Common myeloid progenitor, CD34-positive (primary cell): Measurements from ENCODE around the gene EIF6.
A peak's percentile ranks its signal among the peaks of the same experiment; 100 is the strongest.

Source experiments
- CTCF ChIA-PET: fragments of 350-600 bp; sonication (Branson Sonifier 250); formaldehyde crosslinking; loops from one replicate; lab custom pipeline; 2021; ENCODE audit warnings: antibody characterized with exemption; lab: Charles Lee
- POLR2A ChIA-PET: fragments of 350-600 bp; sonication (Branson Sonifier 250); formaldehyde crosslinking; loops from one replicate; lab custom pipeline; 2021; ENCODE audit warnings: antibody characterized with exemption; lab: Charles Lee
- DNase-seq, 3 donors: peaks; one replicate each; pipeline versions ENCODE4 v3.0.0 to v3.0.0-alpha.2; 2013
- H3K27ac ChIP-seq, 2 experiments: 1 replicate in 1 of 2; 2 replicates in 1 of 2; pipeline ENCODE4 v1.7.0; 2013; ENCODE audit warnings: inconsistent platforms in 2 of 2, low read length in 2 of 2, mild to moderate bottlenecking in 2 of 2, low read depth in 1 of 2, moderate library complexity in 1 of 2; ENCODE audit not compliant: severe bottlenecking in 2 of 2, insufficient read depth in 1 of 2, poor library complexity in 1 of 2
- H3K27me3 ChIP-seq, 5 experiments: replicated peaks in 2 of 5; 1 replicate in 3 of 5; 2 replicates in 2 of 5; pipeline versions ENCODE4 v1.6.1 to v1.7.0; 2013; ENCODE audit warnings: low read length in 4 of 5, mild to moderate bottlenecking in 2 of 5, moderate library complexity in 2 of 5, inconsistent platforms in 1 of 5; ENCODE audit not compliant: insufficient read depth in 5 of 5, control insufficient read depth in 4 of 5
- H3K36me3 ChIP-seq, 4 experiments: 1 replicate in 2 of 4; 2 replicates in 2 of 4; pipeline versions ENCODE4 v1.6.1 to v1.7.0; 2013; ENCODE audit warnings: low read length in 3 of 4, control low read depth in 1 of 4, mild to moderate bottlenecking in 1 of 4; ENCODE audit not compliant: control insufficient read depth in 4 of 4, insufficient read depth in 4 of 4
- H3K4me1 ChIP-seq, 4 experiments: 1 replicate in 3 of 4; 2 replicates in 1 of 4; pipeline versions ENCODE4 v1.6.1 to v1.7.1; 2013; ENCODE audit warnings: low read length in 3 of 4, mild to moderate bottlenecking in 3 of 4, control low read depth in 1 of 4, inconsistent platforms in 1 of 4, moderate library complexity in 1 of 4; ENCODE audit not compliant: control insufficient read depth in 4 of 4, insufficient read depth in 4 of 4; ENCODE audit errors: control extremely low read depth in 1 of 4
- H3K4me3 ChIP-seq, 7 experiments: 1 replicate in 4 of 7; 2 replicates in 3 of 7; pipeline versions ENCODE4 v1.5.1 to v1.7.0; 2013; ENCODE audit warnings: mild to moderate bottlenecking in 7 of 7, low read length in 6 of 7, moderate library complexity in 6 of 7, inconsistent platforms in 2 of 7, low read depth in 2 of 7, control low read depth in 1 of 7; ENCODE audit not compliant: insufficient read depth in 4 of 7, control insufficient read depth in 1 of 7; ENCODE audit errors: extremely low read depth in 1 of 7
- H3K9me3 ChIP-seq, 5 experiments: 1 replicate in 4 of 5; 2 replicates in 1 of 5; pipeline versions ENCODE4 v1.6.1 to v1.7.1; 2013; ENCODE audit warnings: low read length in 4 of 5, mild to moderate bottlenecking in 2 of 5, inconsistent platforms in 1 of 5, low read depth in 1 of 5, moderate library complexity in 1 of 5; ENCODE audit not compliant: control insufficient read depth in 4 of 5, insufficient read depth in 2 of 5; ENCODE audit errors: control extremely low read depth in 1 of 5
- WGBS: methylation state at CpG from one replicate; pipeline ENCODE4 v1.1.5; 2013; ENCODE audit not compliant: insufficient coverage; 5-methylcytosine and 5-hydroxymethylcytosine counted together

EIF6 gene

DNA sequence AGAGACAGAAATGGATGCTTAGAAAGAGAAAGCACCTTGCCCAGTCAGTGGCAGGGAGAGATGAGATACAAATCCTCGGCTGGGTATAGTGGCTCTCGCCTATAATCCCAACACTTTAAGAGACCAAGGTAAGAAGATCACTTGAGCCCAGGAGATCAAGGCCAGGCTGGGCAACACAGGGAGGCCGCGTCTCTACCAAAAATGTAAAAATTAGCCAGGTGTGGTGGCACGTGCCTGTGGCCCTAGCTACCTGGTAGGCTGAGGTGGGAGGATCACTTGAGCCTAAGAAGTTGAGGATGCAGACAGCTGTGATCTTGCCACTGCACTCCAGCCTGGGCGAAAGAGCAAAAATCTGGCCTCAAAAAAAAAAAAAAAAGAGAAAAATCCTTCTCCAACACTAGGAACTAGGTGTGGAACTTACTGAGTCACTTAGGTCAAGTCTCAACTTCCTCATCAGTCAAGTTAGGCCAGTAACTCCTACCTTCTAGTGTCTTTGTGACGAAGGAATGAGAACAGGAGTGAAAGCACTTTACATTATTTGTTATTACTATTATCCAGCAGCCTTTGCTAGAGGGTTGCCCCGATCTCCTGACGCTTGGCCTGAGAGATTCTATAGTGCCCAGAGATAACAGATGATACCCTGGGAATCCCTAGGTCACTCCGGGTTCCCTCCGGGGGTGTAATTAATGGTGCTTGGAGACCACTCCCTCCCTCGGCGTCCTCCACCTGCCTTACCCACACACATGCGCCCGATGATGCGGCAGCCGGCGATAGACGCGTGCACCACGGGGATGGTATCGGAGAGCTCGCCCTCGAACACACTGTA is 918 bp downstream of the EIF6 start:
- Histone ChIP-seq H3K27ac (peak overlapping the region; percentile 66 to 81), H3K36me3 (peaks cover 3 to 26% (median 22%) of the 10 kb centered on the region in 4 experiments), H3K27me3 (no peaks in the 10 kb centered on the region), H3K9me3 (no peaks in the 10 kb centered on the region), H3K4me3 (peak overlapping the region; percentile 21 to 90 (median 77)), H3K4me1 (peaks cover 2 to 17% (median 14%) of the 10 kb centered on the region in 4 experiments)
- POLR2A ChIA-PET: no interaction called here
- CTCF ChIA-PET: interaction anchor here (1.0 to 3.4 kb wide), 2 partner anchors 20 to 48 kb away, joined by 3 to 16 read pairs; no protein-coding TSS in a partner anchor
- WGBS: 23% methylated on average over 21 of the region's 24 CpGs
- DNase-seq: peak; percentile 19 to 63 (median 45)

DNA sequence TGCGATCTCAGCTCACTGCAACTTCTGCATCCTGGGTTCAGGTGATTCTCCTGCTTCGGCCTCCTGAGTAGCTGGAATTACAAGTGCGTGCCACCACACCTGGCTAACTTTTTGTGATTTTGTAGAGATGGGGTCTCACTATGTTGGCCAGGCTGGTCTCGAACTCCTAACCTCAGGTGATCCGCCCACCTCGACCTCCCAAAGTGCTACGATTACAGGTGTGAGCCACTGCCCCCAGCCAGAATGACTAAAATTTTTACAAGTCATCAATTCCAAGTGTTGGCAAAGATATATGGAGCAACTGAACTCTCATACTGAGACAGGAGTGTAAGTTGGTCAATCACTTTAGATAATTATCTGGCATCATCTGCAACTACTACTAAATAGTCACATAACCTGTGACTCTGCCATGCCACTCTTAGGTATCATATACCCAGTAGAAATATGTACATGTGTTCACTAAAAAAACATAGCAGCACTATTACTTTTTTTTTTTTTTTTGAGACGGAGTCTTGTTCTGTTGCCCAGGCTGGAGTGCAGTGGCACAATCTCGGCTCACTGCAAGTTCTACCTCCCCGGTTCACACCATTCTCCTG is 3.0 kb downstream of the EIF6 start:
- WGBS: 98% methylated on average over 9 of the region's 10 CpGs
- CTCF ChIA-PET: interaction anchor here (3.4 kb wide), 1 partner anchor 22 kb away, joined by 16 read pairs; no protein-coding TSS in a partner anchor
- Histone ChIP-seq H3K27me3 (no peaks in the 10 kb centered on the region), H3K4me1 (peaks cover 4 to 30% (median 25%) of the 10 kb centered on the region in 4 experiments), H3K27ac (no peak overlapping the region), H3K4me3 (no peak overlapping the region), H3K36me3 (peaks cover 3 to 29% (median 23%) of the 10 kb centered on the region in 4 experiments), H3K9me3 (no peaks in the 10 kb centered on the region)
- no peak for DNase-seq
- POLR2A ChIA-PET: no interaction called here

DNA sequence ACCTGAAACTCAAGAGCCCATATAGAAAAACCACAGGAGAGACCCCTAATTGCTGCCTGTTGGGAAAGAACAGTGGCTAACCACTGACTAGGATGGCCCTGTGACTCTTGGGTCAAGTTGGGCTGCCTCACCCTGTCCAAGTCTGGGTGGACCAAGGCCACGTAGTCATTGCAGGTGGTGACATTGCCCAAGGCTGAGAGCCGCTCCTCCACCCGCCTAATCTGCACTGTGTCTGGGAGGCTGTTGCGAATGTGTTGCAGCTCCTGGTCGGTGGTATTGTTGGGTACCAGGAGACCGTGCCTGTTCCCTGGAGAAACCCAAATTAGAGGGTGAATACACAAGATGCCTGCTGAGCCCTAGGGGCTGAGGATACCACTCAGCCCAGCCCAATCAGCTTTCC is 4.0 kb downstream of the EIF6 start:
- H3K4me1 ChIP-seq: peaks cover 4 to 34% (median 28%) of the 10 kb centered on the region in 4 experiments
- H3K4me3 ChIP-seq: no peak overlapping the region
- POLR2A ChIA-PET: no interaction called here
- 98% methylated on average over 6 of the region's 6 CpGs for WGBS
- peaks cover 3 to 36% (median 29%) of the 10 kb centered on the region in 4 experiments for H3K36me3 ChIP-seq
- no peaks in the 10 kb centered on the region for H3K27me3 ChIP-seq
- no peaks in the 10 kb centered on the region for H3K9me3 ChIP-seq
- H3K27ac ChIP-seq: no peak overlapping the region
- no peak for DNase-seq
- CTCF ChIA-PET: interaction anchor here (1.1 to 1.6 kb wide), 3 partner anchors 12 to 24 kb away, joined by 3 to 6 read pairs (median 4); no protein-coding TSS in a partner anchor

DNA sequence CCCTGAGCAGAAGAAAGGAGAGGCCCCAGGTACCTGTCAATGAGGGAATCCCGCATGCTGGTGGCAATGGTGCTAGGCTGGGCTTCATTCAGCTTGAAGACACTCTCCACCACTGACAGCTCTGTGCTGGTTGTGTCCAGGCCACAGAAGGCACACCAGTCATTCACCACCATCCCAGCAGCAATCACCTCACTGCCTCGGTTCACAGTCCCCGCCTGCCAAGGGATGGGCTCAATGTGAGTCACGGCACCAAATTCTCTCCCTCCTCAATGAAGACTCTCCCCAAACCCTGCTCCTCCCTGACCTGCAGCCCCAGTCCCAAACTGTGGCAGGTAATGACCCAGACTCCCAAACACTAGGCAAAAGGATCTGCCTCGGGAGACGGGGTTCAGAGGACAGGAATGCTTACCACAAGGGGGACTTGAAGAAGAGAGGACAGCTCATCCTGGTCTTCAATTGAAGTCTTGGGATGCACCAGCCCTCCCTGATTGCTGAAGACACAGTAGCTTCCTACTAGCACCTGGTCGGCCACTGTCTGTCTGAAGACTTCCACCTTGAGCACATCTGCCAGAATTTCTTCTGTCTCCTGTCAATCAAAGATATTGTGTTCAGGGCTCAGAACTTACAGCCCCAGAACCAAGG is 4.9 kb downstream of the EIF6 start:
- Histone ChIP-seq H3K9me3 (no peaks in the 10 kb centered on the region), H3K4me3 (no peak overlapping the region), H3K36me3 (peaks cover 3 to 45% (median 35%) of the 10 kb centered on the region in 4 experiments), H3K4me1 (peaks cover 4 to 30% (median 25%) of the 10 kb centered on the region in 4 experiments), H3K27ac (peak overlapping the region in 1 of 2 experiments; percentile 12), H3K27me3 (no peaks in the 10 kb centered on the region)
- no peak for DNase-seq
- WGBS: 99% methylated on average over 7 of the region's 7 CpGs
- CTCF ChIA-PET: interaction anchor here (0.8 to 1.6 kb wide), 4 partner anchors 9 to 25 kb away, joined by 3 to 6 read pairs (median 4); no protein-coding TSS in a partner anchor
- POLR2A ChIA-PET: interaction anchor here (0.6 kb wide), 1 partner anchor 20 kb away, joined by 3 read pairs; no protein-coding TSS in a partner anchor

DNA sequence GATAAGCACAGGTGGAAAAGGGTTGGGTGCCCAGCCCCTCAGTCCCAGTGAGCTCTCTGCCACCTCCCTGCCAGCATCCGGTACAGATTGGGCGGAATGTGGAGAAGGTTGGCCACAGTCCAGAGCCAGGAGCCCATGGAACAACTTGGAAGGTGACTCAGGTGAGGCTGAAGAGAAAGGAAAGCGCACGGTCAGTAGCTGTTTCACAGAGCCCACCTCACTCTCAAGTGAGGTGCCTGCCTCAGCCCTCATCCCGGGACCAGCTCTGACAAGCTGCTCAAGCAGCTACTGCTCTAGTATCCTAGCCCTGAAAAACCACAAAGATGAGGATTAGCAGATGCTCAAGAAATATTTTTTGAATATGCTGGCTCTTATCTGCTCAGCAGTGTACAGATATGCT is 5.5 kb downstream of the EIF6 start:
- CTCF ChIA-PET: interaction anchor here (1.6 kb wide), 1 partner anchor 22 kb away, joined by 4 read pairs; no protein-coding TSS in a partner anchor

DNA sequence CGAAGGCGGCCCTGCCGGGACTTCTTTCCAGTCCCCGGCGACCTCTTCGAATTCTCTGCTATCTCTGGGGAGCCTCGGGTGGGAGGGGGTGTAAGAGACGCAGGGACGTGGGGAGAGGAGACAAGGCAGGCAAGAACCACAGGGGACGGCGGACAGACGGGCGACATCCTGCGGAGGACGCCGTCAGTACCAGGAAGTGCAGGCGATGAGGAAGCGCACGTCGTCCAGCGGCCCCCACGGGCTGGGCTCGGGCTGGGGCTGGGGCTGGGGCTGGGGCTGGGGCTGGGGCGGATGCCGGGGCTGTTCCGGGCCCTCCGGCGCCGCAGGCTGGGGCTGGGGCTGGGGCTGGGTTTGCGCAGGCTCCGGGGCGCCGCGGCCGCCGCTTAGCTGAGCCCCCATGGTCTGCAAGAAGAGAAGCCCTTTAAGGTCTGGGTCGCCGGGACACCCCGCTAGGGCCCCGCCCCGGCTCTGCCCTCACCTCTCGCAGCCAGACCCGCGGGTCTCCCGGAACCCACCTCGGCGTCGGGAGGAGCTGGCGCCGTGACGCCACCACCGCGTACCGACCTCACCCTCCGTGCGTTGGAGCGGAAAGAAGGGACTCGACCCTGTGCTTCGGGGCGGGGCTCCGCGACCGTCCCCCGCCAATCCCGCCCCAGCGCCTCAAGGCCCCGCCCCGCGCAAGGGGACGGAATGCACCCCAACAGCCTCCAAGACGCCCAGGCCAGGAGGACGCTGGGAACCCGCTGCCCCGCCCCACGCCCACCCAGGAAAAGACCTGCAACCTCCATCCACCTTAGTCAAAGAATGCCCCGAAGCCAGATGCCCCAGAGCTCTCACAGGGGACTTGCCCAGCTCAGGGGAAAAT is 6.8 kb downstream of the EIF6 start, which contains the start of gene MMP24OS:
Gene MMP24OS (minus strand): TSS at position 592 of the 865 bp plus-strand sequence. CDS start 193 bp downstream, at position 399.
- Histone ChIP-seq H3K9me3 (no peaks in the 10 kb centered on the region), H3K4me3 (peak within 1 kb of the TSS; percentile 71 to 91 (median 81)), H3K27me3 (no peaks in the 10 kb centered on the region), H3K36me3 (peaks cover 3 to 49% (median 38%) of the 10 kb centered on the region in 4 experiments), H3K4me1 (peaks cover 2 to 17% (median 15%) of the 10 kb centered on the region in 4 experiments), H3K27ac (peak within 1 kb of the TSS; percentile 64 to 89)
- CTCF ChIA-PET: interaction anchor here (0.6 to 1.8 kb wide), 3 partner anchors 26 to 131 kb away, joined by 4 to 6 read pairs (median 4); partner anchors contain the start of gene EDEM2
- under 1% methylated on average over 46 of the region's 76 CpGs for WGBS
- DNase-seq: peak; percentile 87 to 93 (median 92)
- POLR2A ChIA-PET: interaction anchor here (0.7 kb wide), 2 partner anchors 51 to 177 kb away, joined by 3 to 5 read pairs; no protein-coding TSS in a partner anchor

More for the DNA sequence above, 5.5 kb downstream of the EIF6 start:
- DNase-seq: no peak
- peak overlapping the region in 1 of 2 experiments; percentile 12 for H3K27ac ChIP-seq
- peaks cover 3 to 46% (median 37%) of the 10 kb centered on the region in 4 experiments for H3K36me3 ChIP-seq
- POLR2A ChIA-PET: no interaction called here
- no peaks in the 10 kb centered on the region for H3K9me3 ChIP-seq
- peaks cover 4 to 28% (median 24%) of the 10 kb centered on the region in 4 experiments for H3K4me1 ChIP-seq
- H3K27me3 ChIP-seq: no peaks in the 10 kb centered on the region
- WGBS: 100% methylated on average over 3 of the region's 5 CpGs
- no peak overlapping the region for H3K4me3 ChIP-seq
